Panc1 (cell line): ENCODE data around the gene ELP2. TPM values are rescaled to one million over a fixed set of nuclear protein-coding genes. Genes with fewer than 3 reads are reported as not detected.

Experiments used
- ATAC-seq: fragments of 200-7000 bp; cut with Tn5 transposase; 2 replicates; pipeline ENCODE4 v1.9.1; 2020; ENCODE audit warnings: mild to moderate bottlenecking, moderate library complexity
- BruUV-seq: library from RNA; stranded (reverse); fragments of 400-500 nt; replicated peaks from 2 replicates; lab custom pipeline; 2021; lab: Mats Ljungman, UMichigan
- CTCF ChIA-PET: fragments of 300-600 bp; sonication (Branson Sonifier 250); formaldehyde crosslinking; loops from one replicate; lab custom pipeline; 2022; ENCODE audit warnings: antibody characterized with exemption; lab: Charles Lee
- POLR2A ChIA-PET: fragments of 300-600 bp; sonication (Branson Sonifier 250); formaldehyde crosslinking; loops from one replicate; lab custom pipeline; 2022; ENCODE audit warnings: antibody characterized with exemption; lab: Charles Lee
- DNase-seq: peaks from one replicate; pipeline ENCODE4 v3.0.0-alpha.2; 2010; ENCODE audit warnings: low read depth, low spot score
- H3K27ac ChIP-seq: 2 replicates; pipeline ENCODE4 v1.5.1; 2011; ENCODE audit warnings: mild to moderate bottlenecking, low read length, inconsistent platforms
- H3K27me3 ChIP-seq: fragments of 200-500 bp; sonication (Bioruptor generic); 2 replicates; pipeline ENCODE4 v1.6.0; 2014; ENCODE audit warnings: low read length, inconsistent platforms; ENCODE audit not compliant: control insufficient read depth, insufficient read depth
- H3K36me3 ChIP-seq: fragments of 200-500 bp; sonication (Bioruptor generic); 2 replicates; pipeline ENCODE4 v1.5.1; 2014; ENCODE audit warnings: inconsistent platforms, mild to moderate bottlenecking, low read length, moderate library complexity; ENCODE audit not compliant: control insufficient read depth, insufficient read depth
- H3K4me1 ChIP-seq: 2 replicates; pipeline ENCODE4 v1.5.1; 2011; ENCODE audit warnings: inconsistent platforms, mild to moderate bottlenecking, low read length, moderate library complexity; ENCODE audit not compliant: control insufficient read depth, insufficient read depth
- H3K4me3 ChIP-seq, 2 experiments: 2 replicates each; pipeline ENCODE4 v1.5.1; 2011 to 2012; ENCODE audit warnings: low read depth in 2 of 2, low read length in 2 of 2, mild to moderate bottlenecking in 2 of 2, inconsistent platforms in 1 of 2, moderate library complexity in 1 of 2
- H3K9me3 ChIP-seq: fragments of 200-500 bp; sonication (Bioruptor generic); 2 replicates; pipeline ENCODE4 v1.5.1; 2014; ENCODE audit warnings: low read depth, mild to moderate bottlenecking, inconsistent platforms, low read length, moderate library complexity; ENCODE audit not compliant: control insufficient read depth, insufficient read depth
- CTCF ChIP-seq: fragments of 450-650 bp; IDR thresholded peaks from 2 replicates; pipeline ENCODE4 v1.5.1; 2017; ENCODE audit warnings: mild to moderate bottlenecking
- POLR2AphosphoS5 ChIP-seq: IDR thresholded peaks from 2 replicates; pipeline ENCODE4 v1.6.1; 2012; ENCODE audit warnings: mild to moderate bottlenecking, low read depth, low read length, moderate library complexity
- SIN3A ChIP-seq: IDR thresholded peaks from 2 replicates; pipeline ENCODE4 v1.6.1; 2012; ENCODE audit warnings: low read depth, mild to moderate bottlenecking, low read length, moderate library complexity, borderline replicate concordance; ENCODE audit not compliant: insufficient read depth
- TCF7L2 ChIP-seq: IDR thresholded peaks from 2 replicates; pipeline ENCODE4 v1.6.1; 2011; ENCODE audit warnings: mild to moderate bottlenecking, low read depth, low read length, inconsistent platforms
- in situ Hi-C: cut with HindIII; loops from 2 replicates; pipeline ENCODE4 v1.10.0; 2016; ENCODE audit warnings: low sequenced_read_pairs, low pct_unique_long_range_greater_than_20kb
- intact Hi-C: fragments of 100-400 bp; cut with micrococcal nuclease; formaldehyde crosslinking; loops from one replicate; pipeline ENCODE4 v1.10.0; 2022; ENCODE audit not compliant: unreplicated experiment
- total RNA-seq: library from RNA; stranded (reverse); gene quantifications from one replicate; pipeline ENCODE4 v1.2.1, GENCODE V29; 2021; ENCODE audit not compliant: unreplicated experiment
- TF ChIP-seq, protein P1 (sequence below), 2 experiments: IDR thresholded peaks; 2 replicates each; pipeline ENCODE4 v1.6.1; 2011 to 2012; ENCODE audit warnings: low read depth in 2 of 2, control low read depth in 1 of 2, low read length in 1 of 2, mild to moderate bottlenecking in 1 of 2, moderate library complexity in 1 of 2; ENCODE audit not compliant: insufficient read depth in 1 of 2

Gene ELP2
- total RNA-seq, 1 experiment from 2014 or later: 48.8 TPM

- ATAC-seq (no peak), DNase-seq (no peak)
- in situ Hi-C loops (no loop called here), intact Hi-C loops (no loop called here)
- ChIA-PET CTCF (no interaction called here), POLR2A (no interaction called here)
- H3K27me3 ChIP-seq: no peaks in the 10 kb centered on the region
- no peak for TF ChIP-seq SIN3A
- TF ChIP-seq, protein P1, sequence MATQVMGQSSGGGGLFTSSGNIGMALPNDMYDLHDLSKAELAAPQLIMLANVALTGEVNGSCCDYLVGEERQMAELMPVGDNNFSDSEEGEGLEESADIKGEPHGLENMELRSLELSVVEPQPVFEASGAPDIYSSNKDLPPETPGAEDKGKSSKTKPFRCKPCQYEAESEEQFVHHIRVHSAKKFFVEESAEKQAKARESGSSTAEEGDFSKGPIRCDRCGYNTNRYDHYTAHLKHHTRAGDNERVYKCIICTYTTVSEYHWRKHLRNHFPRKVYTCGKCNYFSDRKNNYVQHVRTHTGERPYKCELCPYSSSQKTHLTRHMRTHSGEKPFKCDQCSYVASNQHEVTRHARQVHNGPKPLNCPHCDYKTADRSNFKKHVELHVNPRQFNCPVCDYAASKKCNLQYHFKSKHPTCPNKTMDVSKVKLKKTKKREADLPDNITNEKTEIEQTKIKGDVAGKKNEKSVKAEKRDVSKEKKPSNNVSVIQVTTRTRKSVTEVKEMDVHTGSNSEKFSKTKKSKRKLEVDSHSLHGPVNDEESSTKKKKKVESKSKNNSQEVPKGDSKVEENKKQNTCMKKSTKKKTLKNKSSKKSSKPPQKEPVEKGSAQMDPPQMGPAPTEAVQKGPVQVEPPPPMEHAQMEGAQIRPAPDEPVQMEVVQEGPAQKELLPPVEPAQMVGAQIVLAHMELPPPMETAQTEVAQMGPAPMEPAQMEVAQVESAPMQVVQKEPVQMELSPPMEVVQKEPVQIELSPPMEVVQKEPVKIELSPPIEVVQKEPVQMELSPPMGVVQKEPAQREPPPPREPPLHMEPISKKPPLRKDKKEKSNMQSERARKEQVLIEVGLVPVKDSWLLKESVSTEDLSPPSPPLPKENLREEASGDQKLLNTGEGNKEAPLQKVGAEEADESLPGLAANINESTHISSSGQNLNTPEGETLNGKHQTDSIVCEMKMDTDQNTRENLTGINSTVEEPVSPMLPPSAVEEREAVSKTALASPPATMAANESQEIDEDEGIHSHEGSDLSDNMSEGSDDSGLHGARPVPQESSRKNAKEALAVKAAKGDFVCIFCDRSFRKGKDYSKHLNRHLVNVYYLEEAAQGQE (IDR thresholded peaks at IDR 0.05; ENCODE audit: insufficient read depth in 1 of 2, low read depth in 2 of 2, low read length in 1 of 2): no peak
- no peak for TF ChIP-seq CTCF
- TF ChIP-seq TCF7L2: no peak
- TF ChIP-seq POLR2AphosphoS5: no peak
- no peaks in the 10 kb centered on the region for H3K9me3 ChIP-seq
- no peaks in the 10 kb centered on the region for H3K36me3 ChIP-seq
- no peak overlapping the region for H3K27ac ChIP-seq
- no TSS peak for BruUV-seq
- H3K4me1 ChIP-seq: 0 out of 2 replicates have a peak, but pooled peaks cover 5% of the 10 kb centered on the region
- H3K4me3 ChIP-seq: no peak overlapping the region
Observed at GRCh38 chr18:36191711-36192110, 62.0 kb downstream of the ELP2 start.

- no peaks in the 10 kb centered on the region for H3K36me3 ChIP-seq
- BruUV-seq: no TSS peak
- in situ Hi-C loops: no loop called here
- intact Hi-C loops: no loop called here
- no peaks in the 10 kb centered on the region for H3K4me1 ChIP-seq
- TF ChIP-seq TCF7L2: no peak
- TF ChIP-seq, protein P1 (IDR thresholded peaks at IDR 0.05; ENCODE audit: insufficient read depth in 1 of 2, low read depth in 2 of 2, low read length in 1 of 2): no peak
- no peak for TF ChIP-seq SIN3A
- no peak for TF ChIP-seq POLR2AphosphoS5
- no peak for TF ChIP-seq CTCF
- H3K4me3 ChIP-seq: no peak overlapping the region
- no peaks in the 10 kb centered on the region for H3K27me3 ChIP-seq
- CTCF ChIA-PET: no interaction called here
- no peak for DNase-seq
- POLR2A ChIA-PET: no interaction called here
- no peak overlapping the region for H3K27ac ChIP-seq
- H3K9me3 ChIP-seq: no peaks in the 10 kb centered on the region
- ATAC-seq: no peak
Observed at GRCh38 chr18:36194600-36195315, 65.1 kb downstream of the ELP2 start.
